HL-60 (cell line): ENCODE measurements around the gene SDF2L1.

ENCODE experiments used
- CTCF ChIP-seq: IDR thresholded peaks from one replicate; pipeline ENCODE4 v1.5.1; 2011; ENCODE audit warnings: low read length, control low read depth, inconsistent platforms; ENCODE audit not compliant: insufficient read depth
- POLR2AphosphoS5 ChIP-seq: IDR thresholded peaks from 2 replicates; pipeline ENCODE4 v1.6.1; 2012; ENCODE audit warnings: low read depth
- REST ChIP-seq: IDR thresholded peaks from 2 replicates; pipeline ENCODE4 v1.6.1; 2012; ENCODE audit warnings: low read depth; ENCODE audit not compliant: insufficient replicate concordance

- TF ChIP-seq CTCF (no peak), POLR2AphosphoS5 (no peak), REST (no peak)
Observed at GRCh38 chr22:21615731-21616130, 26.4 kb upstream of the SDF2L1 start.
